Prostate gland (tissue), 2 donors: ENCODE results near the gene SLC25A4. TPM values are rescaled to one million over a fixed set of nuclear protein-coding genes. Genes with fewer than 3 reads are reported as not detected.

Experiments
- DNase-seq: peaks from one replicate; pipeline ENCODE4 v3.0.0-alpha.2; 2019; ENCODE audit warnings: low spot score
- H3K27ac ChIP-seq, 2 donors: fragments of 200-600 bp; sonication (generic); 2 replicates each; pipeline ENCODE4 v1.5.1; 2017 to 2019
- H3K27me3 ChIP-seq: fragments of 200-600 bp; sonication (generic); replicated peaks from 2 replicates; pipeline ENCODE4 v1.5.1; 2019; ENCODE audit not compliant: insufficient read depth
- H3K36me3 ChIP-seq, 2 donors: fragments of 200-600 bp; sonication (generic); 1 replicate in 1 of 2; 2 replicates in 1 of 2; pipeline versions ENCODE4 v1.5.1 to v1.8.1; 2017 to 2019
- H3K4me1 ChIP-seq: fragments of 200-600 bp; sonication (generic); replicated peaks from 2 replicates; pipeline ENCODE4 v1.5.1; 2019
- H3K4me3 ChIP-seq, 2 donors: fragments of 200-600 bp; sonication (generic); 2 replicates each; pipeline ENCODE4 v1.5.1; 2017 to 2019
- H3K9me3 ChIP-seq: fragments of 200-600 bp; sonication (generic); 2 replicates; pipeline ENCODE4 v1.5.1; 2017
- CTCF ChIP-seq, 4 experiments: fragments of 200-600 bp in 2 of 4; fragments of 450-650 bp in 2 of 4; sonication (generic) in 2 of 4; IDR thresholded peaks; 1 replicate in 3 of 4; 2 replicates in 1 of 4; pipeline ENCODE4 v1.5.1; 2016 to 2019; ENCODE audit warnings: antibody characterized with exemption in 4 of 4, mild to moderate bottlenecking in 2 of 4, moderate library complexity in 2 of 4
- POLR2A ChIP-seq: fragments of 450-650 bp; IDR thresholded peaks from one replicate; pipeline ENCODE4 v1.6.1; 2016; ENCODE audit warnings: antibody characterized with exemption, mild to moderate bottlenecking
- POLR2AphosphoS5 ChIP-seq: sonication (generic); formaldehyde crosslinking; IDR thresholded peaks from one replicate; pipeline ENCODE4 v1.6.1; 2017; ENCODE audit warnings: antibody characterized with exemption
- WGBS: methylation state at CpG from one replicate; pipeline ENCODE4 v1.1.5; 2018; 5-methylcytosine and 5-hydroxymethylcytosine counted together
- intact Hi-C: fragments of 100-400 bp; cut with DNase I; formaldehyde crosslinking; loops from one replicate; pipeline ENCODE4 v1.14.2; 2022
- total RNA-seq, 2 donors: library from RNA; depleted of rRNA; stranded (reverse); fragments of >200 nt; gene quantifications; one replicate each; pipeline ENCODE4 v1.1.0, GENCODE V29; 2016

Gene SLC25A4
- total RNA-seq, 2 donors from 2014 or later = 46.0 to 105 TPM

- intact Hi-C loops = no loop called here
- 83% methylated on average over 1 of the region's 1 CpG for WGBS
These were observed 8.2 kb downstream of the SLC25A4 start for GRCh38 chr4:185151296-185151695.

GRCh38 chr4:185165605-185166063, 22.6 kb downstream of the SLC25A4 start:
- Histone ChIP-seq H3K4me3 (no peak overlapping the region), H3K27ac (no peak overlapping the region), H3K36me3 (peaks cover 0 to 4% of the 10 kb centered on the region in 2 donors), H3K27me3 (no peaks in the 10 kb centered on the region), H3K4me1 (no peaks in the 10 kb centered on the region), H3K9me3 (no peaks in the 10 kb centered on the region)
- WGBS = 57% methylated on average over 2 of the region's 2 CpGs
- TF ChIP-seq POLR2AphosphoS5 = no peak
- TF ChIP-seq CTCF (IDR thresholded peaks at IDR 0.05) = no peak
- no peak for TF ChIP-seq POLR2A
- intact Hi-C loops = no loop called here
- no peak for DNase-seq

More at GRCh38 chr4:185151296-185151695, 8.2 kb downstream of the SLC25A4 start:
- H3K9me3 ChIP-seq = no peaks in the 10 kb centered on the region
- H3K36me3 ChIP-seq = no peaks in the 10 kb centered on the region
- no peaks in the 10 kb centered on the region for H3K4me1 ChIP-seq
- DNase-seq = no peak
- no peak for TF ChIP-seq CTCF (IDR thresholded peaks at IDR 0.05)
- TF ChIP-seq POLR2AphosphoS5 = no peak
- TF ChIP-seq POLR2A = no peak
- no peaks in the 10 kb centered on the region for H3K27me3 ChIP-seq
- no peak overlapping the region for H3K27ac ChIP-seq
- no peak overlapping the region for H3K4me3 ChIP-seq

GRCh38 chr4:185167234-185167633, 24.2 kb downstream of the SLC25A4 start:
- Histone ChIP-seq H3K27ac (no peak overlapping the region), H3K27me3 (no peaks in the 10 kb centered on the region), H3K4me1 (no peaks in the 10 kb centered on the region), H3K4me3 (no peak overlapping the region), H3K9me3 (no peaks in the 10 kb centered on the region), H3K36me3 (peaks cover 0 to 4% of the 10 kb centered on the region in 2 donors)
- TF ChIP-seq CTCF (IDR thresholded peaks at IDR 0.05) (no peak), POLR2AphosphoS5 (no peak), POLR2A (no peak)
- intact Hi-C loops = no loop called here
- DNase-seq = no peak
- WGBS = 85% methylated on average over 9 of the region's 9 CpGs

GRCh38 chr4:185171373-185172071, 28.5 kb downstream of the SLC25A4 start:
- H3K27me3 ChIP-seq = no peaks in the 10 kb centered on the region
- 83% methylated on average over 2 of the region's 2 CpGs for WGBS
- TF ChIP-seq POLR2AphosphoS5 (no peak), CTCF (IDR thresholded peaks at IDR 0.05) (no peak), POLR2A (no peak)
- no peak overlapping the region for H3K4me3 ChIP-seq
- H3K36me3 ChIP-seq = no peaks in the 10 kb centered on the region
- no peak overlapping the region for H3K27ac ChIP-seq
- intact Hi-C loops = no loop called here
- H3K9me3 ChIP-seq = no peaks in the 10 kb centered on the region
- no peaks in the 10 kb centered on the region for H3K4me1 ChIP-seq
- DNase-seq = no peak

- Histone ChIP-seq H3K27me3 (no peaks in the 10 kb centered on the region), H3K36me3 (no peaks in the 10 kb centered on the region), H3K4me1 (no peaks in the 10 kb centered on the region), H3K27ac (no peak overlapping the region), H3K9me3 (no peaks in the 10 kb centered on the region), H3K4me3 (no peak overlapping the region)
- no peak for DNase-seq
- no peak for TF ChIP-seq POLR2AphosphoS5
- TF ChIP-seq CTCF (IDR thresholded peaks at IDR 0.05) = no peak
- WGBS = 84% methylated on average over 3 of the region's 3 CpGs
- intact Hi-C loops = no loop called here
These were observed 36.4 kb downstream of the SLC25A4 start for GRCh38 chr4:185179488-185179887.
